HCT116 (cell line): ENCODE data around the gene ACTN1.

ENCODE experiments used
- ATF3 ChIP-seq: IDR thresholded peaks from 2 replicates; pipeline ENCODE4 v1.6.1; 2012
- CEBPB ChIP-seq: IDR thresholded peaks from 2 replicates; pipeline ENCODE4 v1.6.1; 2012; ENCODE audit warnings: low read depth
- EZH2 ChIP-seq: fragments of 200-600 bp; sonication (generic); IDR thresholded peaks from 2 replicates; pipeline ENCODE4 v1.6.1; 2017; ENCODE audit warnings: antibody characterized with exemption, mixed run types
- FOSL1 ChIP-seq: IDR thresholded peaks from 2 replicates; pipeline ENCODE4 v1.6.1; 2012; ENCODE audit warnings: low read depth
- JUND ChIP-seq: IDR thresholded peaks from 2 replicates; pipeline ENCODE4 v1.6.1; 2012
- MAX ChIP-seq: IDR thresholded peaks from 2 replicates; pipeline ENCODE4 v1.6.1; 2012
- SIN3A ChIP-seq: IDR thresholded peaks from 2 replicates; pipeline ENCODE4 v1.6.1; 2012; ENCODE audit warnings: low read depth
- SP1 ChIP-seq: IDR thresholded peaks from 2 replicates; pipeline ENCODE4 v1.6.1; 2012; ENCODE audit warnings: low read depth
- ZFX ChIP-seq: fragments of 450-650 bp; IDR thresholded peaks from 2 replicates; pipeline ENCODE4 v1.6.1; 2017
- TF ChIP-seq, protein P1 (sequence below), 3 experiments: fragments of 200-600 bp in 1 of 3; sonication (generic) in 1 of 3; IDR thresholded peaks in 2 of 3; conservative IDR thresholded peaks in 1 of 3; 2 replicates each; pipeline ENCODE4 v1.5.1; 2012 to 2017; ENCODE audit warnings: low read depth in 2 of 3, low read length in 2 of 3, antibody characterized with exemption in 1 of 3, borderline replicate concordance in 1 of 3, control low read depth in 1 of 3, mild to moderate bottlenecking in 1 of 3, mixed read lengths in 1 of 3, mixed run types in 1 of 3, moderate library complexity in 1 of 3; ENCODE audit not compliant: insufficient read depth in 1 of 3

DNA sequence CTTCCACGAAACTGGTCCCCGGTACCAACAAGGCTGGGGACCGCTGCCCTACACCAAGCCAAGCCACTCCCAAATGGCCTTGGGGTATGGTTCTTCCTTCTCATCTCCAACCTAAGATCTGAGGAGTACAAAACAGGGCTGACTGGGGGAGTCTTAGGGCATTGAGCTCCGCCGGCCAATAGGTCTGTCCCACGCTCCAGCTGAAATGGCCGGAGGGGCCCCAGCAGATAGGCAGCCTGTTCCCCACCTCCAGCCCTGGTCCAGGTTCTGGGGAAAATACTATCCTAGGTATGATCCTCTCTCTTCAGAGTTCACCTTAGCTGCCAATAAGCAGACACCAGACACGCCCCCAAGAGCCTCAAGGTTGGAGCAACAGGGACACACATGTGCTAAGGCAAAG, 90.2 kb downstream of the ACTN1 start:
- TF ChIP-seq, protein P1, sequence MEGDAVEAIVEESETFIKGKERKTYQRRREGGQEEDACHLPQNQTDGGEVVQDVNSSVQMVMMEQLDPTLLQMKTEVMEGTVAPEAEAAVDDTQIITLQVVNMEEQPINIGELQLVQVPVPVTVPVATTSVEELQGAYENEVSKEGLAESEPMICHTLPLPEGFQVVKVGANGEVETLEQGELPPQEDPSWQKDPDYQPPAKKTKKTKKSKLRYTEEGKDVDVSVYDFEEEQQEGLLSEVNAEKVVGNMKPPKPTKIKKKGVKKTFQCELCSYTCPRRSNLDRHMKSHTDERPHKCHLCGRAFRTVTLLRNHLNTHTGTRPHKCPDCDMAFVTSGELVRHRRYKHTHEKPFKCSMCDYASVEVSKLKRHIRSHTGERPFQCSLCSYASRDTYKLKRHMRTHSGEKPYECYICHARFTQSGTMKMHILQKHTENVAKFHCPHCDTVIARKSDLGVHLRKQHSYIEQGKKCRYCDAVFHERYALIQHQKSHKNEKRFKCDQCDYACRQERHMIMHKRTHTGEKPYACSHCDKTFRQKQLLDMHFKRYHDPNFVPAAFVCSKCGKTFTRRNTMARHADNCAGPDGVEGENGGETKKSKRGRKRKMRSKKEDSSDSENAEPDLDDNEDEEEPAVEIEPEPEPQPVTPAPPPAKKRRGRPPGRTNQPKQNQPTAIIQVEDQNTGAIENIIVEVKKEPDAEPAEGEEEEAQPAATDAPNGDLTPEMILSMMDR (IDR thresholded peaks at IDR 0.05 in 2 of 3, conservative IDR thresholded peaks at IDR 0.05 in 1 of 3; ENCODE audit: borderline replicate concordance in 1 of 3, insufficient read depth in 1 of 3, low read depth in 2 of 3, low read length in 2 of 3), result no peak
- TF ChIP-seq MAX (no peak), SP1 (no peak), CEBPB (no peak), JUND (no peak), EZH2 (no peak), ZFX (no peak), FOSL1 (no peak), SIN3A (no peak), ATF3 (no peak)
